ENCODE results near the gene CCNA1.

The CCNA1 gene

GRCh38 chr13:36432106-36432544 is at the start of gene CCNA1:
Gene CCNA1 (plus strand): TSS chr13:36432495. CDS start chr13:36433057, 562 bp downstream.
- Histone ChIP-seq H3K4me1 (ENCODE audit: control insufficient read depth, low read depth, low read length) (peaks cover 5% of the 10 kb centered on the region), H3K4me3 (ENCODE audit: low read length) (peak within 1 kb of the TSS; percentile 69)

GRCh38 chr13:36385489-36385888 is 46.8 kb upstream of the CCNA1 start:
- Histone ChIP-seq H3K4me1 (ENCODE audit: control insufficient read depth, low read depth, low read length) (no peaks in the 10 kb centered on the region), H3K9me3 (ENCODE audit: control insufficient read depth, low read depth, low read length) (peaks cover 3% of the 10 kb centered on the region), H3K27ac (ENCODE audit: low read length) (no peak overlapping the region), H3K27me3 (ENCODE audit: control insufficient read depth, insufficient read depth, low read length) (no peaks in the 10 kb centered on the region), H3K36me3 (ENCODE audit: control insufficient read depth, low read depth, low read length) (no peaks in the 10 kb centered on the region), H3K9ac (ENCODE audit: low read length) (no peak overlapping the region), H3K4me3 (ENCODE audit: low read length) (no peak overlapping the region)

More at GRCh38 chr13:36432106-36432544, at the start of gene CCNA1:
- Histone ChIP-seq H3K27me3 (ENCODE audit: control insufficient read depth, insufficient read depth, low read length) (peaks cover 66% of the 10 kb centered on the region), H3K27ac (ENCODE audit: low read length) (no peak within 1 kb of the TSS), H3K36me3 (ENCODE audit: control insufficient read depth, low read depth, low read length) (no peaks in the 10 kb centered on the region), H3K9me3 (ENCODE audit: control insufficient read depth, low read depth, low read length) (no peaks in the 10 kb centered on the region), H3K9ac (ENCODE audit: low read length) (no peak within 1 kb of the TSS)

GRCh38 chr13:36395280-36395679 is 37.0 kb upstream of the CCNA1 start:
- Histone ChIP-seq H3K9ac (ENCODE audit: low read length) (no peak overlapping the region), H3K36me3 (ENCODE audit: control insufficient read depth, low read depth, low read length) (no peaks in the 10 kb centered on the region), H3K9me3 (ENCODE audit: control insufficient read depth, low read depth, low read length) (no peaks in the 10 kb centered on the region), H3K4me3 (ENCODE audit: low read length) (no peak overlapping the region), H3K4me1 (ENCODE audit: control insufficient read depth, low read depth, low read length) (no peaks in the 10 kb centered on the region), H3K27me3 (ENCODE audit: control insufficient read depth, insufficient read depth, low read length) (no peaks in the 10 kb centered on the region), H3K27ac (ENCODE audit: low read length) (no peak overlapping the region)

GRCh38 chr13:36405151-36405550 is 27.1 kb upstream of the CCNA1 start:
- H3K4me3 ChIP-seq (ENCODE audit: low read length) = no peak overlapping the region
- no peak overlapping the region for H3K9ac ChIP-seq (ENCODE audit: low read length)
- no peak overlapping the region for H3K27ac ChIP-seq (ENCODE audit: low read length)
- H3K27me3 ChIP-seq (ENCODE audit: control insufficient read depth, insufficient read depth, low read length) = no peaks in the 10 kb centered on the region
- H3K4me1 ChIP-seq (ENCODE audit: control insufficient read depth, low read depth, low read length) = no peaks in the 10 kb centered on the region
- H3K36me3 ChIP-seq (ENCODE audit: control insufficient read depth, low read depth, low read length) = no peaks in the 10 kb centered on the region
- H3K9me3 ChIP-seq (ENCODE audit: control insufficient read depth, low read depth, low read length) = no peaks in the 10 kb centered on the region

- H3K27ac ChIP-seq (ENCODE audit: low read length) = no peak overlapping the region
- H3K9ac ChIP-seq (ENCODE audit: low read length) = no peak overlapping the region
- H3K36me3 ChIP-seq (ENCODE audit: control insufficient read depth, low read depth, low read length) = no peaks in the 10 kb centered on the region
- no peaks in the 10 kb centered on the region for H3K4me1 ChIP-seq (ENCODE audit: control insufficient read depth, low read depth, low read length)
- no peaks in the 10 kb centered on the region for H3K27me3 ChIP-seq (ENCODE audit: control insufficient read depth, insufficient read depth, low read length)
- no peaks in the 10 kb centered on the region for H3K9me3 ChIP-seq (ENCODE audit: control insufficient read depth, low read depth, low read length)
- no peak overlapping the region for H3K4me3 ChIP-seq (ENCODE audit: low read length)
These were observed 19.6 kb upstream of the CCNA1 start for GRCh38 chr13:36412736-36413135.

GRCh38 chr13:36413161-36413560 is 19.1 kb upstream of the CCNA1 start:
- Histone ChIP-seq H3K4me3 (ENCODE audit: low read length) (no peak overlapping the region), H3K9ac (ENCODE audit: low read length) (no peak overlapping the region), H3K27me3 (ENCODE audit: control insufficient read depth, insufficient read depth, low read length) (no peaks in the 10 kb centered on the region), H3K36me3 (ENCODE audit: control insufficient read depth, low read depth, low read length) (no peaks in the 10 kb centered on the region), H3K27ac (ENCODE audit: low read length) (no peak overlapping the region), H3K4me1 (ENCODE audit: control insufficient read depth, low read depth, low read length) (peaks cover under 1% of the 10 kb centered on the region), H3K9me3 (ENCODE audit: control insufficient read depth, low read depth, low read length) (no peaks in the 10 kb centered on the region)

GRCh38 chr13:36414461-36414860 is 17.8 kb upstream of the CCNA1 start:
- no peak overlapping the region for H3K27ac ChIP-seq (ENCODE audit: low read length)

GRCh38 chr13:36417331-36417730 is 15.0 kb upstream of the CCNA1 start:
- Histone ChIP-seq H3K27me3 (ENCODE audit: control insufficient read depth, insufficient read depth, low read length) (no peaks in the 10 kb centered on the region), H3K27ac (ENCODE audit: low read length) (no peak overlapping the region), H3K4me1 (ENCODE audit: control insufficient read depth, low read depth, low read length) (peaks cover 3% of the 10 kb centered on the region), H3K9me3 (ENCODE audit: control insufficient read depth, low read depth, low read length) (no peaks in the 10 kb centered on the region), H3K36me3 (ENCODE audit: control insufficient read depth, low read depth, low read length) (no peaks in the 10 kb centered on the region), H3K9ac (ENCODE audit: low read length) (no peak overlapping the region), H3K4me3 (ENCODE audit: low read length) (no peak overlapping the region)

More at GRCh38 chr13:36414461-36414860, 17.8 kb upstream of the CCNA1 start:
- H3K9ac ChIP-seq (ENCODE audit: low read length) = no peak overlapping the region
- no peaks in the 10 kb centered on the region for H3K36me3 ChIP-seq (ENCODE audit: control insufficient read depth, low read depth, low read length)
- H3K27me3 ChIP-seq (ENCODE audit: control insufficient read depth, insufficient read depth, low read length) = no peaks in the 10 kb centered on the region
- H3K4me3 ChIP-seq (ENCODE audit: low read length) = no peak overlapping the region
- peaks cover 3% of the 10 kb centered on the region for H3K4me1 ChIP-seq (ENCODE audit: control insufficient read depth, low read depth, low read length)
- no peaks in the 10 kb centered on the region for H3K9me3 ChIP-seq (ENCODE audit: control insufficient read depth, low read depth, low read length)

GRCh38 chr13:36418022-36418805 is 14.1 kb upstream of the CCNA1 start:
- no peaks in the 10 kb centered on the region for H3K9me3 ChIP-seq (ENCODE audit: control insufficient read depth, low read depth, low read length)
- no peak overlapping the region for H3K4me3 ChIP-seq (ENCODE audit: low read length)
- no peaks in the 10 kb centered on the region for H3K27me3 ChIP-seq (ENCODE audit: control insufficient read depth, insufficient read depth, low read length)
- peaks cover 3% of the 10 kb centered on the region for H3K4me1 ChIP-seq (ENCODE audit: control insufficient read depth, low read depth, low read length)
- H3K27ac ChIP-seq (ENCODE audit: low read length) = no peak overlapping the region
- H3K9ac ChIP-seq (ENCODE audit: low read length) = no peak overlapping the region
- H3K36me3 ChIP-seq (ENCODE audit: control insufficient read depth, low read depth, low read length) = no peaks in the 10 kb centered on the region

- Histone ChIP-seq H3K36me3 (ENCODE audit: control insufficient read depth, low read depth, low read length) (no peaks in the 10 kb centered on the region), H3K9me3 (ENCODE audit: control insufficient read depth, low read depth, low read length) (no peaks in the 10 kb centered on the region), H3K27me3 (ENCODE audit: control insufficient read depth, insufficient read depth, low read length) (no peaks in the 10 kb centered on the region), H3K9ac (ENCODE audit: low read length) (no peak overlapping the region), H3K27ac (ENCODE audit: low read length) (no peak overlapping the region), H3K4me3 (ENCODE audit: low read length) (no peak overlapping the region), H3K4me1 (ENCODE audit: control insufficient read depth, low read depth, low read length) (peaks cover 3% of the 10 kb centered on the region)
These were observed 11.8 kb upstream of the CCNA1 start for GRCh38 chr13:36420437-36420891.

GRCh38 chr13:36421447-36421846 is 10.8 kb upstream of the CCNA1 start:
- no peak overlapping the region for H3K9ac ChIP-seq (ENCODE audit: low read length)
- H3K27me3 ChIP-seq (ENCODE audit: control insufficient read depth, insufficient read depth, low read length) = no peaks in the 10 kb centered on the region
- no peaks in the 10 kb centered on the region for H3K36me3 ChIP-seq (ENCODE audit: control insufficient read depth, low read depth, low read length)
- H3K27ac ChIP-seq (ENCODE audit: low read length) = no peak overlapping the region
- H3K9me3 ChIP-seq (ENCODE audit: control insufficient read depth, low read depth, low read length) = no peaks in the 10 kb centered on the region
- H3K4me3 ChIP-seq (ENCODE audit: low read length) = no peak overlapping the region
- peaks cover 3% of the 10 kb centered on the region for H3K4me1 ChIP-seq (ENCODE audit: control insufficient read depth, low read depth, low read length)

- no peaks in the 10 kb centered on the region for H3K9me3 ChIP-seq (ENCODE audit: control insufficient read depth, low read depth, low read length)
- peaks cover 45% of the 10 kb centered on the region for H3K27me3 ChIP-seq (ENCODE audit: control insufficient read depth, insufficient read depth, low read length)
- no peaks in the 10 kb centered on the region for H3K36me3 ChIP-seq (ENCODE audit: control insufficient read depth, low read depth, low read length)
These were observed 4.2 kb upstream of the CCNA1 start for GRCh38 chr13:36428086-36428485.

More at GRCh38 chr13:36428086-36428485, 4.2 kb upstream of the CCNA1 start:
- Histone ChIP-seq H3K9ac (ENCODE audit: low read length) (no peak overlapping the region), H3K4me1 (ENCODE audit: control insufficient read depth, low read depth, low read length) (peaks cover 5% of the 10 kb centered on the region), H3K4me3 (ENCODE audit: low read length) (no peak overlapping the region), H3K27ac (ENCODE audit: low read length) (no peak overlapping the region)
